ENCODE data around the gene LRRC38. TPM values are rescaled to one million over a fixed set of nuclear protein-coding genes. Genes with fewer than 3 reads are reported as not detected.

The LRRC38 gene, protein sequence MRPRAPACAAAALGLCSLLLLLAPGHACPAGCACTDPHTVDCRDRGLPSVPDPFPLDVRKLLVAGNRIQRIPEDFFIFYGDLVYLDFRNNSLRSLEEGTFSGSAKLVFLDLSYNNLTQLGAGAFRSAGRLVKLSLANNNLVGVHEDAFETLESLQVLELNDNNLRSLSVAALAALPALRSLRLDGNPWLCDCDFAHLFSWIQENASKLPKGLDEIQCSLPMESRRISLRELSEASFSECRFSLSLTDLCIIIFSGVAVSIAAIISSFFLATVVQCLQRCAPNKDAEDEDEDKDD
- 0.40 and 0.54 TPM in 2 replicates for total RNA-seq

GRCh38 chr1:13513895-13514546 is at the start of gene LRRC38:
Gene LRRC38, minus strand, starts transcription at chr1:13514003. Its CDS starts 410 bp downstream, at chr1:13513593.

Other genes starting within 250 kb of the LRRC38 start
- not detected in 2 replicates for gene PRAMEF8, start 228.9 kb downstream of the LRRC38 start, total RNA-seq
- not detected in 2 replicates for gene PRAMEF33, start 210.5 kb downstream of the LRRC38 start, total RNA-seq
- gene PRAMEF15, start 198.4 kb downstream of the LRRC38 start, total RNA-seq: not detected in 2 replicates
- gene PRAMEF14, start 166.9 kb downstream of the LRRC38 start, total RNA-seq: not detected in 2 replicates
- gene PRAMEF19, start 142.1 kb downstream of the LRRC38 start, total RNA-seq: not detected in 2 replicates
- gene PRAMEF17, start 124.4 kb downstream of the LRRC38 start, total RNA-seq: not detected in 2 replicates
- gene PRAMEF20, start 103.6 kb downstream of the LRRC38 start, total RNA-seq: not detected in 2 replicates
- 24.5 and 32.4 TPM in 2 replicates for gene PDPN, start 69.8 kb upstream of the LRRC38 start, total RNA-seq
- gene PRDM2, start 186.2 kb upstream of the LRRC38 start, total RNA-seq: 8.3 and 9.5 TPM in 2 replicates

All from mammary microvascular endothelial cell (primary cell).